Stimulated activated memory B cell treated with anti-CD40 and anti-IgM and Interleukin-4, amounts not matched to agents 10 μg/mL and 1 μg/mL and 100 μg/mL, for 72 hours (primary cell): ENCODE results near the gene TFEB.

Experiments
- ATAC-seq: fragments of 150-1000 bp; cut with Tn5 transposase; 2 replicates; pipeline ENCODE4 v1.10.0; 2021
- H3K27ac Mint-ChIP-seq: one replicate; pipeline ENCODE4 v1.8.0; 2022; ENCODE audit warnings: mild to moderate bottlenecking, mixed read lengths
- H3K27me3 Mint-ChIP-seq: one replicate; pipeline ENCODE4 v1.8.0; 2022; ENCODE audit warnings: mixed read lengths
- H3K36me3 Mint-ChIP-seq: one replicate; pipeline ENCODE4 v1.8.0; 2022; ENCODE audit warnings: mixed read lengths
- H3K4me1 Mint-ChIP-seq: one replicate; pipeline ENCODE4 v1.8.0; 2022; ENCODE audit warnings: mixed read lengths
- H3K4me3 Mint-ChIP-seq: one replicate; pipeline ENCODE4 v1.8.0; 2022; ENCODE audit warnings: mild to moderate bottlenecking, moderate library complexity, mixed read lengths
- H3K9me3 Mint-ChIP-seq: one replicate; pipeline ENCODE4 v1.8.0; 2022; ENCODE audit warnings: mixed read lengths

Gene TFEB

GRCh38 chr6:41677124-41677921 is 58.1 kb downstream of the TFEB start:
- no peak for ATAC-seq
- Mint-ChIP-seq H3K4me1 (peaks cover 4% of the 10 kb centered on the region), H3K27me3 (peaks cover 13% of the 10 kb centered on the region), H3K9me3 (no peaks in the 10 kb centered on the region), H3K27ac (no peak overlapping the region), H3K4me3 (no peak overlapping the region), H3K36me3 (no peaks in the 10 kb centered on the region)

GRCh38 chr6:41676431-41676830 is 59.0 kb downstream of the TFEB start:
- Mint-ChIP-seq H3K27ac (no peak overlapping the region), H3K36me3 (no peaks in the 10 kb centered on the region), H3K4me3 (no peak overlapping the region), H3K27me3 (peaks cover 22% of the 10 kb centered on the region), H3K4me1 (no peaks in the 10 kb centered on the region), H3K9me3 (no peaks in the 10 kb centered on the region)
- ATAC-seq, result no peak

- H3K27ac Mint-ChIP-seq, result no peak overlapping the region
- H3K4me1 Mint-ChIP-seq, result no peaks in the 10 kb centered on the region
- ATAC-seq, result no peak
- H3K36me3 Mint-ChIP-seq, result no peaks in the 10 kb centered on the region
- H3K27me3 Mint-ChIP-seq, result peaks cover 23% of the 10 kb centered on the region
- H3K4me3 Mint-ChIP-seq, result no peak overlapping the region
- no peaks in the 10 kb centered on the region for H3K9me3 Mint-ChIP-seq
Observed at GRCh38 chr6:41675992-41676391, 59.4 kb downstream of the TFEB start.

GRCh38 chr6:41675176-41675775 is 60.1 kb downstream of the TFEB start:
- no peak for ATAC-seq
- Mint-ChIP-seq H3K4me1 (no peaks in the 10 kb centered on the region), H3K27ac (no peak overlapping the region), H3K36me3 (no peaks in the 10 kb centered on the region), H3K9me3 (no peaks in the 10 kb centered on the region), H3K4me3 (no peak overlapping the region), H3K27me3 (peaks cover 29% of the 10 kb centered on the region)

- Mint-ChIP-seq H3K27ac (no peak overlapping the region), H3K4me1 (no peaks in the 10 kb centered on the region), H3K4me3 (no peak overlapping the region), H3K36me3 (no peaks in the 10 kb centered on the region), H3K9me3 (no peaks in the 10 kb centered on the region), H3K27me3 (peaks cover 36% of the 10 kb centered on the region)
- ATAC-seq, result no peak
Observed at GRCh38 chr6:41674231-41675000, 61.0 kb downstream of the TFEB start.

- Mint-ChIP-seq H3K4me1 (no peaks in the 10 kb centered on the region), H3K4me3 (no peak overlapping the region), H3K27me3 (peaks cover 36% of the 10 kb centered on the region), H3K36me3 (no peaks in the 10 kb centered on the region), H3K27ac (no peak overlapping the region), H3K9me3 (no peaks in the 10 kb centered on the region)
- no peak for ATAC-seq
Observed at GRCh38 chr6:41673704-41674000, 61.8 kb downstream of the TFEB start.

- Mint-ChIP-seq H3K9me3 (no peaks in the 10 kb centered on the region), H3K4me3 (no peak overlapping the region), H3K27me3 (peaks cover 36% of the 10 kb centered on the region), H3K4me1 (no peaks in the 10 kb centered on the region), H3K27ac (no peak overlapping the region), H3K36me3 (no peaks in the 10 kb centered on the region)
- ATAC-seq, result no peak
Observed at GRCh38 chr6:41672816-41673703, 62.3 kb downstream of the TFEB start.

GRCh38 chr6:41672016-41672415 is 63.4 kb downstream of the TFEB start:
- no peak for ATAC-seq
- H3K27ac Mint-ChIP-seq, result no peak overlapping the region

GRCh38 chr6:41671376-41671775 is 64.0 kb downstream of the TFEB start:
- H3K27ac Mint-ChIP-seq, result no peak overlapping the region
- no peak for ATAC-seq
- H3K27me3 Mint-ChIP-seq, result peaks cover 36% of the 10 kb centered on the region
- H3K36me3 Mint-ChIP-seq, result no peaks in the 10 kb centered on the region
- H3K9me3 Mint-ChIP-seq, result no peaks in the 10 kb centered on the region
- no peaks in the 10 kb centered on the region for H3K4me1 Mint-ChIP-seq
- no peak overlapping the region for H3K4me3 Mint-ChIP-seq

More at GRCh38 chr6:41672016-41672415, 63.4 kb downstream of the TFEB start:
- H3K4me1 Mint-ChIP-seq, result no peaks in the 10 kb centered on the region
- H3K4me3 Mint-ChIP-seq, result no peak overlapping the region
- H3K36me3 Mint-ChIP-seq, result no peaks in the 10 kb centered on the region
- H3K27me3 Mint-ChIP-seq, result peaks cover 36% of the 10 kb centered on the region
- H3K9me3 Mint-ChIP-seq, result no peaks in the 10 kb centered on the region

- Mint-ChIP-seq H3K27ac (no peak overlapping the region), H3K4me3 (no peak overlapping the region), H3K36me3 (no peaks in the 10 kb centered on the region), H3K9me3 (no peaks in the 10 kb centered on the region), H3K4me1 (no peaks in the 10 kb centered on the region), H3K27me3 (peaks cover 36% of the 10 kb centered on the region)
- ATAC-seq, result no peak
Observed at GRCh38 chr6:41670703-41671360, 64.6 kb downstream of the TFEB start.

GRCh38 chr6:41668968-41669367 is 66.4 kb downstream of the TFEB start:
- Mint-ChIP-seq H3K27ac (no peak overlapping the region), H3K27me3 (peaks cover 28% of the 10 kb centered on the region), H3K4me3 (no peak overlapping the region), H3K9me3 (no peaks in the 10 kb centered on the region), H3K36me3 (no peaks in the 10 kb centered on the region), H3K4me1 (no peaks in the 10 kb centered on the region)
- no peak for ATAC-seq

- ATAC-seq, result no peak
- H3K27me3 Mint-ChIP-seq, result peaks cover 22% of the 10 kb centered on the region
- H3K36me3 Mint-ChIP-seq, result no peaks in the 10 kb centered on the region
- H3K9me3 Mint-ChIP-seq, result no peaks in the 10 kb centered on the region
- no peak overlapping the region for H3K27ac Mint-ChIP-seq
- no peak overlapping the region for H3K4me3 Mint-ChIP-seq
- H3K4me1 Mint-ChIP-seq, result no peaks in the 10 kb centered on the region
Observed at GRCh38 chr6:41667195-41667594, 68.2 kb downstream of the TFEB start.

- H3K4me1 Mint-ChIP-seq, result no peaks in the 10 kb centered on the region
- ATAC-seq, result no peak
Observed at GRCh38 chr6:41664271-41664670, 71.1 kb downstream of the TFEB start.

GRCh38 chr6:41663568-41663967 is 71.8 kb downstream of the TFEB start:
- Mint-ChIP-seq H3K27me3 (peaks cover 24% of the 10 kb centered on the region), H3K27ac (no peak overlapping the region), H3K9me3 (no peaks in the 10 kb centered on the region), H3K4me1 (no peaks in the 10 kb centered on the region), H3K4me3 (no peak overlapping the region), H3K36me3 (no peaks in the 10 kb centered on the region)
- no peak for ATAC-seq

More at GRCh38 chr6:41664271-41664670, 71.1 kb downstream of the TFEB start:
- Mint-ChIP-seq H3K27me3 (peaks cover 17% of the 10 kb centered on the region), H3K36me3 (no peaks in the 10 kb centered on the region), H3K27ac (no peak overlapping the region), H3K4me3 (no peak overlapping the region), H3K9me3 (no peaks in the 10 kb centered on the region)
